IPS DF 19.7 (cell line): ENCODE results near the gene DUS1L.

Experiments
- DNase-seq: peaks from one replicate; pipeline ENCODE4 v3.0.0-alpha.2; 2013; ENCODE audit warnings: low read depth, low spot score

Gene DUS1L

GRCh38 chr17:82023447-82024241, 42.0 kb downstream of the DUS1L start:
- no peak for DNase-seq

GRCh38 chr17:82022981-82023446, 42.6 kb downstream of the DUS1L start, which contains the start of gene LRRC45:
Gene LRRC45, plus strand, starts transcription at chr17:82023305. Its CDS starts 339 bp downstream, at chr17:82023644.
- DNase-seq = peak; percentile 94

GRCh38 chr17:82022310-82022980, 43.2 kb downstream of the DUS1L start, which contains the start of gene CENPX:
Gene CENPX, minus strand, starts transcription at chr17:82022878. Its CDS starts 17 bp downstream, at chr17:82022861.
- no peak for DNase-seq

GRCh38 chr17:82021900-82022309, 43.7 kb downstream of the DUS1L start:
- DNase-seq = no peak

GRCh38 chr17:82021107-82021899, 44.3 kb downstream of the DUS1L start:
- no peak for DNase-seq

- DNase-seq = no peak
These were observed 45.0 kb downstream of the DUS1L start for GRCh38 chr17:82020572-82021106.

GRCh38 chr17:82019690-82020571, 45.7 kb downstream of the DUS1L start:
- DNase-seq = no peak

- DNase-seq = no peak
These were observed 46.5 kb downstream of the DUS1L start for GRCh38 chr17:82018989-82019689.

GRCh38 chr17:82018152-82018988, 47.2 kb downstream of the DUS1L start:
- DNase-seq = no peak

- no peak for DNase-seq
These were observed 47.9 kb downstream of the DUS1L start for GRCh38 chr17:82017612-82018151.

GRCh38 chr17:82016875-82017459, 48.6 kb downstream of the DUS1L start:
- DNase-seq = no peak

- no peak for DNase-seq
These were observed 49.3 kb downstream of the DUS1L start for GRCh38 chr17:82016061-82016874.

GRCh38 chr17:82015311-82015971, 50.2 kb downstream of the DUS1L start:
- DNase-seq = no peak

GRCh38 chr17:82014971-82015310, 50.7 kb downstream of the DUS1L start:
- DNase-seq = no peak

- no peak for DNase-seq
These were observed 51.2 kb downstream of the DUS1L start for GRCh38 chr17:82014432-82014831.

GRCh38 chr17:82013772-82014321, 51.8 kb downstream of the DUS1L start:
- no peak for DNase-seq

- no peak for DNase-seq
These were observed 52.3 kb downstream of the DUS1L start for GRCh38 chr17:82013341-82013740.
